Endothelial cell of umbilical vein (primary cell): ENCODE results near the gene SLC50A1. TPM values are rescaled to one million over a fixed set of nuclear protein-coding genes. Genes with fewer than 3 reads are reported as not detected.

Experiments used
- BruUV-seq: library from RNA; stranded (reverse); fragments of 400-500 nt; replicated peaks from 2 replicates; lab custom pipeline; 2021; lab: Mats Ljungman, UMichigan
- CTCF ChIA-PET: fragments of 300-600, 350-600 bp; sonication (Branson Sonifier 250); formaldehyde crosslinking; loops from one replicate; lab custom pipeline; 2021; ENCODE audit warnings: antibody characterized with exemption, inconsistent platforms; lab: Charles Lee
- POLR2A ChIA-PET: fragments of 300-600, 350-600 bp; sonication (Branson Sonifier 250); formaldehyde crosslinking; loops from one replicate; lab custom pipeline; 2021; ENCODE audit warnings: antibody characterized with exemption, inconsistent platforms; lab: Charles Lee
- DNase-seq: peaks from one replicate; pipeline ENCODE4 v3.0.0-alpha.2; 2011; ENCODE audit warnings: low read depth, low spot score
- FAIRE-seq: peaks from 2 replicates; lab custom pipeline; 2011; peaks lifted over from hg19 to GRCh38; lab: Jason Lieb, UNC
- H2AFZ ChIP-seq: 2 replicates; pipeline ENCODE4 v1.6.0; 2012; ENCODE audit warnings: low read depth, low read length, control low read depth, inconsistent platforms
- H3K27ac ChIP-seq: 2 replicates; pipeline ENCODE4 v1.5.1; 2011; ENCODE audit warnings: low read depth, mild to moderate bottlenecking, control low read depth, low read length, moderate library complexity; ENCODE audit not compliant: insufficient read depth
- H3K27me3 ChIP-seq, 2 experiments: 2 replicates each; pipeline versions ENCODE4 v1.6.0 to v1.6.1; 2011; ENCODE audit warnings: low read length in 2 of 2, mixed read lengths in 1 of 2; ENCODE audit not compliant: control insufficient read depth in 2 of 2, insufficient read depth in 2 of 2
- H3K36me3 ChIP-seq, 2 experiments: 2 replicates in 1 of 2; 3 replicates in 1 of 2; pipeline ENCODE4 v1.5.1; 2011; ENCODE audit warnings: low read length in 2 of 2, mild to moderate bottlenecking in 1 of 2, moderate library complexity in 1 of 2; ENCODE audit not compliant: control insufficient read depth in 2 of 2, insufficient read depth in 2 of 2; ENCODE audit errors: extremely low read depth in 1 of 2
- H3K4me1 ChIP-seq: 3 replicates; pipeline ENCODE4 v1.5.1; 2011; ENCODE audit warnings: mild to moderate bottlenecking, low read length; ENCODE audit not compliant: control insufficient read depth, insufficient read depth; ENCODE audit errors: extremely low read depth
- H3K4me2 ChIP-seq: 2 replicates; pipeline ENCODE4 v1.6.1; 2011; ENCODE audit warnings: low read length, control low read depth, mixed read lengths; ENCODE audit not compliant: insufficient read depth
- H3K4me3 ChIP-seq, 3 experiments: fragments of 200-600 bp in 1 of 3; sonication (generic), shearing (Covaris generic) in 1 of 3; replicated peaks in 1 of 3; 2 replicates each; pipeline ENCODE4 v1.5.1; 2011 to 2016; ENCODE audit warnings: control low read depth in 3 of 3, low read length in 3 of 3, mild to moderate bottlenecking in 2 of 3, inconsistent platforms in 1 of 3, low read depth in 1 of 3, moderate library complexity in 1 of 3; ENCODE audit not compliant: insufficient read depth in 1 of 3
- H3K79me2 ChIP-seq: 2 replicates; pipeline ENCODE4 v1.6.0; 2012; ENCODE audit warnings: low read length, inconsistent platforms; ENCODE audit not compliant: control insufficient read depth, insufficient read depth
- H3K9ac ChIP-seq: replicated peaks from 2 replicates; pipeline ENCODE3; 2011; ENCODE audit warnings: low read length, control low read depth; ENCODE audit not compliant: insufficient read depth; ENCODE audit errors: extremely low read depth
- H3K9me1 ChIP-seq: replicated peaks from 3 replicates; pipeline ENCODE4 v1.6.0; 2011; ENCODE audit warnings: mild to moderate bottlenecking, low read length; ENCODE audit not compliant: control insufficient read depth, insufficient read depth; ENCODE audit errors: extremely low read depth
- H3K9me3 ChIP-seq: replicated peaks from 2 replicates; pipeline ENCODE4 v1.5.1; 2012; ENCODE audit warnings: low read length, inconsistent platforms; ENCODE audit not compliant: control insufficient read depth, insufficient read depth
- H4K20me1 ChIP-seq: replicated peaks from 2 replicates; pipeline ENCODE3; 2011; ENCODE audit warnings: mild to moderate bottlenecking, low read length; ENCODE audit not compliant: control insufficient read depth, insufficient read depth; ENCODE audit errors: extremely low read depth
- CTCF ChIP-seq, 2 donors: IDR thresholded peaks; 1 replicate in 1 of 2; 2 replicates in 1 of 2; pipeline ENCODE4 v1.5.1; 2011; ENCODE audit warnings: low read length in 2 of 2, mild to moderate bottlenecking in 2 of 2, moderate library complexity in 2 of 2, control low read depth in 1 of 2, inconsistent platforms in 1 of 2, low read depth in 1 of 2; ENCODE audit not compliant: insufficient read depth in 1 of 2; ENCODE audit errors: extremely low read depth in 1 of 2
- JUN ChIP-seq: IDR thresholded peaks from 2 replicates; pipeline ENCODE4 v1.6.1; 2011; ENCODE audit warnings: borderline replicate concordance, low read depth; ENCODE audit not compliant: insufficient read length, insufficient read depth
- MAX ChIP-seq: IDR thresholded peaks from 2 replicates; pipeline ENCODE4 v1.6.1; 2011; ENCODE audit not compliant: insufficient read depth, insufficient read length
- POLR2AphosphoS5 ChIP-seq: IDR thresholded peaks from 2 replicates; pipeline ENCODE4 v1.6.1; 2012; ENCODE audit warnings: low read depth, mild to moderate bottlenecking, control low read depth, low read length, moderate library complexity; ENCODE audit not compliant: insufficient read depth
- dilution Hi-C: fragments of 300-500 bp; cut with MboI; formaldehyde crosslinking; loops from one replicate; pipeline ENCODE4 v1.15.0; 2019; ENCODE audit warnings: low sequenced_read_pairs; ENCODE audit not compliant: extremely low pct_ligation_motif_present
- intact Hi-C: fragments of 100-400 bp; cut with micrococcal nuclease; formaldehyde crosslinking; loops from one replicate; pipeline ENCODE4 v1.10.0; 2022
- polyA plus RNA-seq, 4 experiments: library from polyadenylated mRNA; depleted of rRNA in 3 of 4; stranded (reverse) in 3 of 4; unstranded in 1 of 4; fragments of >200 nt; gene quantifications; 2 replicates each; pipeline versions ENCODE4 v1.2.1 to v1.2.3, GENCODE V29; 2011 to 2012; ENCODE audit warnings: missing spikeins in 1 of 4
- total RNA-seq: library from RNA; stranded (reverse); gene quantifications from 2 replicates; pipeline ENCODE4 v1.2.3, GENCODE V29; 2021

SLC50A1 gene
- total and polyA plus RNA-seq, 2 donors (not counting 3 experiments of a cell fraction or from before 2014, with no cell fraction given), result 29.5 to 66.1 TPM

DNA sequence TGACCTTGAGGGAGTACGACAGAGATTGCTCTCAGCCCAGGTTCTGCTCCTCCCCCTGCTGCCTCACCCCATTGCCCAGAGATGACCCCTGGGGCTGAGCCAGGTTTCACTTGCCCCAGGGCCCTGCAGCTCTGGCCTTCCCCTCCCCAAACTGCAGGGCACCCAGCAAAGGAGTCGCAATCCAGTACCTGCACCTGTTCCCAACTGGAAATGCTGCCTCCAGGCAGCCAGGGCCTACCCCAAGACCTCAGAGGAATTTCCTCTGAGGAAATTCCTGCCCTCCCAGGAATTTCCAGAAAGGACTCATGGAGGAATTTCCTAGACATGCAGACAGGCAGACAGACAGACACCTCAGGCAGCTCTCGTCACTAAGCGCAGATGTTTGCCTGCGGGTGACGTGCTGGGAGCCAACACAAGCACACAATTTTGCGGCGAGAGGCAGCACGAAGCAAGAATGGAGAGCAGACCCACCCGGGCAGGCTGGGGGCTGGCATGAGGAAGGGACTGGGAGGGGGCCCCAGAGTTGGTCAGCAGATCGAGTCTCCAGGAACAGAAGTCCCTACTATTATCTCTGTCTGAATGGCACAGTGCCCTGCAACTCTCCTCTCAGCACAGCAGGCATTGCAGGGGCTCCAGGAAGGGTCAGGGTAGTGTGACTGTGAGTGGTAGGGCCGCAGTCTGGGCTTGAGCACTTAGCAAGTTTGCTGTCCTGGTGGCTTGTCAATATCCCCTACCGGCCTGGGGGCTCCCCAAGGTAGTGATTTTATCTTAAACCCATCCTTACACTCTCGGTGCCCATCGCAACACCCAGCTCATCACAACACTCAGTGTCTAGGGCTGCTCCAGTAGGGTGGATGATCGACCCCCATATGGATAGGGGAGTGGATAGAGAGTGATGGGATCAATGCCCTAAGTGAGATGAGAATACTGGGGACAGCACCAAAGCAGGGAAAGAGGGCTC is 10.9 kb upstream of the SLC50A1 start:
- Histone ChIP-seq H3K4me2 (peak overlapping the region; percentile 33), H3K27me3 (peaks cover 0 to 4% of the 10 kb centered on the region in 2 experiments), H3K9me3 (no peaks in the 10 kb centered on the region), H3K4me1 (peaks cover 43% of the 10 kb centered on the region), H4K20me1 (no peaks in the 10 kb centered on the region), H3K36me3 (peaks cover 0 to under 1% of the 10 kb centered on the region in 2 experiments), H2AFZ (no peak overlapping the region), H3K27ac (peak overlapping the region; percentile 90), H3K9ac (peak overlapping the region; percentile 59), H3K79me2 (peaks cover 10% of the 10 kb centered on the region), H3K4me3 (no peak overlapping the region), H3K9me1 (no peaks in the 10 kb centered on the region)
- no peak for TF ChIP-seq CTCF (IDR thresholded peaks at IDR 0.05; ENCODE audit: extremely low read depth in 1 of 2, insufficient read depth in 1 of 2, low read depth in 1 of 2, low read length in 2 of 2)
- peak; percentile 60 for TF ChIP-seq POLR2AphosphoS5
- TF ChIP-seq MAX, result peak; percentile 14
- peak; percentile 29 for TF ChIP-seq JUN
- POLR2A ChIA-PET, result interaction anchor here (0.7 kb wide), 1 partner anchor 164 kb away, joined by 3 read pairs; no protein-coding TSS in a partner anchor
- no TSS peak for BruUV-seq
- CTCF ChIA-PET, result interaction anchor here (0.6 to 15.5 kb wide), 11 partner anchors 9 to 844 kb away, joined by 3 to 204 read pairs (median 5); partner anchors contain the start of genes KRTCAP2 and SLC50A1
- intact Hi-C loops (loop anchor here (1.0 to 5.0 kb wide), 2 partner anchors 30 to 152 kb away; partner anchors contain the start of genes CKS1B and SHC1), dilution Hi-C loops (no loop called here)
- FAIRE-seq, result peak; percentile 55
- peak; percentile 83 for DNase-seq
